ENCODE results near the gene NOS3. TPM values are rescaled to one million over a fixed set of nuclear protein-coding genes. Genes with fewer than 3 reads are reported as not detected.

Gene NOS3
- total RNA-seq, 1 donor from 2014 or later: 12.8 TPM

DNA sequence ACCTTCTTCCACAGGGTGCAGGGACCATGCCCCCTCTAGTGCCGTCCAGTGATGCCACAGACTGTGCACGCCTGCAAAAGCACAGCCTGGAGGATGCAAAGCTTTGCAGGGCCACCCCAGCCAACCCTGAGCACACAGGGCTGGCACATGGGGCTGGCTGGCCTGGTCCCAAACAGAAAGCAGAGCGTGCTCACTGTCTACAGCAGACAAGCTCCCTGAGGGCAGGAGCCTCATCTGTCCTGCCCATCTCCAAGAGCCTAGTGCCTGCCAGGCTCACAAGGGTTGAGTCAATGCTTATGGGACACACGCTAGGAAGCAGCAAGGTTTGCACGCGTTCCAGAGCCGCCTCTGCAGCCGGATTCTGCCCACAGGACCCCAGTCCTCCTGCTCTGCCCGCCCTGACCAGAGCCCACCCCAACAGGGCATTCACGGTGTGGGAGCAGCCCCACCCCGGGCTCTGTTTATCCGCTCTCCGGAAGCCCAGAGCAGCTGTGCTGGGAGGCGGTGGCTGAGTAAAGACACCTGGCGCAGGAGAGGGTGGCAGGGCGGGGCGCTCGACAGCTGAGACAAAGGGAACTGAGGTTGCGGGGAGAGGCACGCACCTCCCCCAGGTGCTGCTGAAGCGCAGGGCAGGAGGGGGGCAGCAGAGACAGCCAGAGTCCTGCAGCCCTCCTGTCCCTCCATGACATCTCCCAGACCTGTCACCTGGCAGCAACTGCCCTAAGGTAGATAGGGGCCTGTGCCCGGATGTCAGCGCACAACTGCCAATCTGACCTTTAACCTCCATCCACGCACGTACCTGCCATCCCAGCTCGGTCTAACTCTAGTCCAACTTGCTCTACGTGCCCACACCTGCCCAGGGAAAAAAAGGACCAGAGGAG is 17.0 kb upstream of the NOS3 start:
- Mint-ChIP-seq H3K4me1 (ENCODE audit: low read depth) (peaks cover 26% of the 10 kb centered on the region), H3K4me3 (peak overlapping the region; percentile 83), H3K36me3 (ENCODE audit: low read depth) (peaks cover 3% of the 10 kb centered on the region), H3K27ac (no peak overlapping the region), H3K9me3 (no peaks in the 10 kb centered on the region), H3K27me3 (ENCODE audit: insufficient read depth) (peaks cover 19% of the 10 kb centered on the region)
- intact Hi-C loops (cut with micrococcal nuclease): loop anchor here (1.0 to 2.0 kb wide), 2 partner anchors 8 to 55 kb away; partner anchors contain the start of gene ABCB8
- DNase-seq (ENCODE audit: low spot score): no peak

GRCh38 chr7:150974468-150975391 is 16.1 kb upstream of the NOS3 start:
- peaks cover 29% of the 10 kb centered on the region for H3K4me1 Mint-ChIP-seq (ENCODE audit: low read depth)
- H3K9me3 Mint-ChIP-seq: no peaks in the 10 kb centered on the region
- DNase-seq (ENCODE audit: low spot score): peak; percentile 73
- intact Hi-C loops (cut with micrococcal nuclease): loop anchor here (1.0 to 5.0 kb wide), 3 partner anchors 8 to 54 kb away; partner anchors contain the start of gene ABCB8
- H3K27ac Mint-ChIP-seq: peak overlapping the region; percentile 58
- H3K4me3 Mint-ChIP-seq: peak overlapping the region; percentile 83
- peaks cover 25% of the 10 kb centered on the region for H3K27me3 Mint-ChIP-seq (ENCODE audit: insufficient read depth)
- H3K36me3 Mint-ChIP-seq (ENCODE audit: low read depth): peaks cover 4% of the 10 kb centered on the region

DNA sequence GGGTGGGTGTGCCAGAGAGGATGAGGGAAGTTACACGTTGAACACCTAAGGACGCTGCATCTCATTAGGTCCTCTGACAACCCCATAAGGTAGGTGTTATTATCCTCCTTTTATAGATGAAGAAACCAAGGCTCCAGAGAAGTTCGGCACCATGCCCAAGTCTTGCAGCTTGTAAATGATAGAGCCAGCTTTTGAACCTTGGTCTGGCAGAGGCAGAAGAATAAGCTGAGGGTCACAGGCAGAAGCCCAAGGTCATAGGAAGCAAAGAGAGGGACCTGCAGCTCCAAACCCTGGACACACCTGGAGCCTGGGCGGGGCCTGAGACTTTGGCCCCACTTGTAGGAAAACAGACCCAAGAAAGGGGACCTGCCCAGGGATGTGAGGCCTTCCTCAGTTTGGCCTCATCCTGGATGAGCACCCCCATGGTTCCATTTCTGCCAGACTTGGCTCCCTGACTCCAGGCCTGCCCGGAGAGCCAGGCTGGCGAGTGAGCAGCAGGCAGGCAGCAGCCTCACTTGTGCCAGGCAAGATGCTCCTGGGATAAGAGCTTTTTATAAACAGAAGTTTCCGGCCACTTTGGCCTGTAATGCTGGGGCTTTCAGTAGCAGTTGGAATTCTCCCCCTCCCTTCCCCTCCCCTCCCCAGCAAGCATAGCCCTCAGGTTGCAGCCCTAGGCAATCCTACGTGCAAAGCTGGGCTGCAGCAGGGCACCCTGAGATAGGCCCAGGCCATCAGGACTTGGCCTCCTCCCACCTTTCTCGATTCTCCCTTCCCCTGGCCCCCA is 15.1 kb upstream of the NOS3 start:
- peak overlapping the region; percentile 58 for H3K27ac Mint-ChIP-seq
- H3K4me3 Mint-ChIP-seq: peak overlapping the region; percentile 75
- DNase-seq (ENCODE audit: low spot score): no peak
- no peaks in the 10 kb centered on the region for H3K9me3 Mint-ChIP-seq
- H3K4me1 Mint-ChIP-seq (ENCODE audit: low read depth): peaks cover 29% of the 10 kb centered on the region
- peaks cover 4% of the 10 kb centered on the region for H3K36me3 Mint-ChIP-seq (ENCODE audit: low read depth)
- intact Hi-C loops (cut with micrococcal nuclease): loop anchor here (2.0 to 5.0 kb wide), 2 partner anchors 37 to 53 kb away; partner anchors contain the start of gene ABCB8
- peaks cover 32% of the 10 kb centered on the region for H3K27me3 Mint-ChIP-seq (ENCODE audit: insufficient read depth)

DNA sequence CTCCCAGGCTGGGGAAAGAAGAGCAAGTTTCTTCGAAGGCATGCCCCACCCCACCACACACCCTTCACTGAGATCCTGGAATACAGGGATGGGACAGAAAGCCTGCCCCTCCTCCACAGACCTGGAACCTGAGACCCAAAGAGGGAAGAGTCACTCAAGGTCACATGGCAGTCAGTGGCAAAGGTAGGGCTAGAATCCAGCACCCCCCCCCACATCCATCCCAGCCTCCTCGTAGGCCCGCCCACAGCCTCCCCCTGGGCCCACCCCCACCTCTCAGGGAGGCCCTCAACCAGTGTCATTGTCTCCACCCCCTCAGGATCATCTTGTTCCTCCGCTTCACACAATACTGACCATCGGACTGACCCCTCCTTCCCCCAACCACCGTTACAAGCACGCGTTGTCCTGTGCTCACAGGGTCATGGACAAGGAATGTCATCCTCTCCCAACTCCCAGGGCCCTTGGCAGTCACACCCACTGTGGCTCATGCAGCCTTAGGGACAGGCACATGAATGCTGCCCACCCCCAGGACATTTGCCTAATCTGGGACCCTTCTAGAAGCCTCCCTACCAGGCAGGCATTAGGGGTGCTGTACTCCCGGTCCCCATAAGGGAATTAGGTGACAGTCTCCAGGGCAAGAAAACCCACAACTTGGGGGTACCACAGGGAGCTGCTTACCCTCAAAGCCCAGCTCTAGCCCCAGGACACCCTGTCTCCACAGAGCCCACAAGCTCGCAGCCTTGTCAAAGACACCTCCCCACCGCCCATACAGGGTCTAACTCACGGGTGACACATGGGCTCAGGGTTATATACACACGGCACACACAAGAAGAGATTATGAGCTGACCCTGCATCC is 14.1 kb upstream of the NOS3 start:
- no peak for DNase-seq (ENCODE audit: low spot score)
- Mint-ChIP-seq H3K4me1 (ENCODE audit: low read depth) (peaks cover 29% of the 10 kb centered on the region), H3K9me3 (no peaks in the 10 kb centered on the region), H3K27ac (no peak overlapping the region), H3K4me3 (peak overlapping the region; percentile 84), H3K27me3 (ENCODE audit: insufficient read depth) (peaks cover 42% of the 10 kb centered on the region), H3K36me3 (ENCODE audit: low read depth) (peaks cover 4% of the 10 kb centered on the region)
- intact Hi-C loops (cut with micrococcal nuclease): loop anchor here (1.0 to 5.0 kb wide), 2 partner anchors 36 to 107 kb away; partner anchors contain the start of gene TMUB1

DNA sequence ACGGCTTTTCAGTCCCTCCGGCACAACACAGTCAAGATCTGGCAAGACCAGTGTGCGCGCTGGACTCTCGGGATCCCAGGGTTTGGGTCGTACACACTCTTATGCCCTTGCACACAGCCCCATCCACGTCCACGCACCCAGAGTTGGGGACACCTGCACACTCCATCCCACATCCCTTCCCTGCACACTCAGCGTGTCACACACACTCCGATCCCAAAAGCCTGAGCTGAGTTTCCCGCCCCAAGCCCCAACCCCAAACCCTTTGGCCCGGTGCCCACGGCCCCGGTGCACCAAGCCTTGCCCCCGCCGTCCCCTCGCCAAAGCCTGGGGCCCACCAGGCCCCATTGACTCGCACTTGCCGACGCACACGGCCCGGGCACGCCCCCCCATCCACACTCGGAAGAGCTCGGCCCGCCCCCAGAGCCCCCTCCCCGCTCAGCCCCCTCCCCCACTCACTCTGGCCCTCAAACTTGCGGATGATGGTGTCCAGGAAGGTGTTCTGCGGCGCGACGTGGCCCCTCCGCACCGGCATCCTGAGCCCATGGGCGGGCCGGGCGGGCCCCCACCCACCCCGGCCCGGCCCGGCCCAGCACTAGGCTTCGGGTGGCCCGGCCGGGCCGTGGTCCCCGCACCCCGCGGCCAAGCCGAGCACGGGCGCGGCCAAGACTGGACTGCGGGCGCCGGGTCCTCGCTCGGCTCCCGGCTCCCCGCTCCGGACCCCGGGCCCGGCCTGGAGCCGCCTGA is 13.3 kb upstream of the NOS3 start:
- peak overlapping the region; percentile 84 for H3K4me3 Mint-ChIP-seq
- no peak for DNase-seq (ENCODE audit: low spot score)
- peaks cover 4% of the 10 kb centered on the region for H3K36me3 Mint-ChIP-seq (ENCODE audit: low read depth)
- H3K27ac Mint-ChIP-seq: no peak overlapping the region
- intact Hi-C loops (cut with micrococcal nuclease): loop anchor here (1.0 to 5.0 kb wide), 2 partner anchors 35 to 106 kb away; partner anchors contain the start of gene TMUB1
- H3K9me3 Mint-ChIP-seq: no peaks in the 10 kb centered on the region
- peaks cover 50% of the 10 kb centered on the region for H3K27me3 Mint-ChIP-seq (ENCODE audit: insufficient read depth)
- peaks cover 29% of the 10 kb centered on the region for H3K4me1 Mint-ChIP-seq (ENCODE audit: low read depth)

GRCh38 chr7:150978126-150978789 is 12.6 kb upstream of the NOS3 start, which contains the start of gene KCNH2:
TSS of gene KCNH2 (minus strand) at chr7:150978321. CDS start at chr7:150977913, 408 bp downstream.
- Mint-ChIP-seq H3K27ac (peak within 1 kb of the TSS; percentile 73), H3K27me3 (ENCODE audit: insufficient read depth) (peaks cover 56% of the 10 kb centered on the region), H3K4me1 (ENCODE audit: low read depth) (peaks cover 29% of the 10 kb centered on the region), H3K36me3 (ENCODE audit: low read depth) (peaks cover 4% of the 10 kb centered on the region), H3K9me3 (no peaks in the 10 kb centered on the region), H3K4me3 (peak within 1 kb of the TSS; percentile 84)
- no peak for DNase-seq (ENCODE audit: low spot score)
- intact Hi-C loops (cut with micrococcal nuclease): loop anchor here (5.0 kb wide), 1 partner anchor 34 kb away; no protein-coding TSS in a partner anchor

- Mint-ChIP-seq H3K27ac (no peak overlapping the region), H3K9me3 (no peaks in the 10 kb centered on the region), H3K4me3 (no peak overlapping the region), H3K27me3 (ENCODE audit: insufficient read depth) (peaks cover 65% of the 10 kb centered on the region), H3K36me3 (ENCODE audit: low read depth) (peaks cover 4% of the 10 kb centered on the region), H3K4me1 (ENCODE audit: low read depth) (peaks cover 21% of the 10 kb centered on the region)
- intact Hi-C loops (cut with micrococcal nuclease): loop anchor here (5.0 to 10.0 kb wide), 2 partner anchors 32 to 535 kb away; no protein-coding TSS in a partner anchor
- DNase-seq (ENCODE audit: low spot score): no peak
Observed at GRCh38 chr7:150979713-150980390, 11.0 kb upstream of the NOS3 start.

DNA sequence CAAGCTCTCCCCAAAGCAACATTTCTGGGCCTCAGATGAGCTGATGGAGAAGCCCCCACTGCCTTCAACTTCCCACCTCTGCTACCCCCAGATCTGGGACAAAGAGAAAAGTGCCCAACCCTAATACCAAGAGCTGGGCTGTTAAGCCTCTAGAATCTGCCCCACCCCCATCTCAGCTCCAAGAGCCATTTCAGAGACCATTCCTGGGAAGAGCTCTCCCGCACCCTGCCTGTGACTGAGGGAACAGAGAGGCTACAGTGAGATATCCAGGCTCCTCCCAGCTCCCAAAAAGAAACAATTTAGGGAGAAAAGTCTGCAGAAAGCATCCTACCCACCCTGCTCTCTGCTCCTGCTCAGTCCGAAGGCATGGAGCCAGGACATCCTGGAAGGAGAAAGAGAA is 10.2 kb upstream of the NOS3 start:
- Mint-ChIP-seq H3K9me3 (no peaks in the 10 kb centered on the region), H3K4me3 (peak overlapping the region; percentile 10), H3K36me3 (ENCODE audit: low read depth) (peaks cover 4% of the 10 kb centered on the region), H3K27me3 (ENCODE audit: insufficient read depth) (peaks cover 67% of the 10 kb centered on the region), H3K4me1 (ENCODE audit: low read depth) (peaks cover 18% of the 10 kb centered on the region), H3K27ac (no peak overlapping the region)
- intact Hi-C loops (cut with micrococcal nuclease): loop anchor here (10.0 kb wide), 1 partner anchor 536 kb away; no protein-coding TSS in a partner anchor
- no peak for DNase-seq (ENCODE audit: low spot score)

- peaks cover 24% of the 10 kb centered on the region for H3K4me1 Mint-ChIP-seq (ENCODE audit: low read depth)
- intact Hi-C loops (cut with micrococcal nuclease): loop anchor here (10.0 kb wide), 1 partner anchor 537 kb away; no protein-coding TSS in a partner anchor
- H3K9me3 Mint-ChIP-seq: no peaks in the 10 kb centered on the region
- H3K4me3 Mint-ChIP-seq: no peak overlapping the region
- no peak for DNase-seq (ENCODE audit: low spot score)
- H3K27ac Mint-ChIP-seq: no peak overlapping the region
- H3K27me3 Mint-ChIP-seq (ENCODE audit: insufficient read depth): peaks cover 62% of the 10 kb centered on the region
- H3K36me3 Mint-ChIP-seq (ENCODE audit: low read depth): peaks cover 4% of the 10 kb centered on the region
Observed at GRCh38 chr7:150981644-150982043, 9.2 kb upstream of the NOS3 start.

- DNase-seq (ENCODE audit: low spot score): no peak
- intact Hi-C loops (cut with micrococcal nuclease): loop anchor here (10.0 kb wide), 1 partner anchor 538 kb away; no protein-coding TSS in a partner anchor
- Mint-ChIP-seq H3K4me1 (ENCODE audit: low read depth) (peaks cover 17% of the 10 kb centered on the region), H3K9me3 (no peaks in the 10 kb centered on the region), H3K4me3 (no peak overlapping the region), H3K27ac (no peak overlapping the region), H3K27me3 (ENCODE audit: insufficient read depth) (peaks cover 55% of the 10 kb centered on the region), H3K36me3 (ENCODE audit: low read depth) (peaks cover 1% of the 10 kb centered on the region)
Observed at GRCh38 chr7:150982351-150982750, 8.5 kb upstream of the NOS3 start.
